ENCODE data around the gene ALOX12.
A peak's percentile ranks its signal among the peaks of the same experiment; 100 is the strongest.

ALOX12 gene

GRCh38 chr17:7021993-7022778 is 26.3 kb downstream of the ALOX12 start:
- Histone ChIP-seq H3K4ac (ENCODE audit: low read depth, low read length) (no peak overlapping the region), H3K79me1 (ENCODE audit: low read length) (no peaks in the 10 kb centered on the region), H3K79me2 (ENCODE audit: control insufficient read depth, insufficient read depth, low read length) (no peaks in the 10 kb centered on the region), H3K27me3 (ENCODE audit: insufficient read depth, low read length, poor library complexity) (no peaks in the 10 kb centered on the region), H3K23ac (ENCODE audit: low read length) (no peak overlapping the region), H3K56ac (ENCODE audit: low read length) (peak overlapping the region; percentile 73), H3K27ac (ENCODE audit: low read depth, low read length) (no peak overlapping the region), H3K18ac (ENCODE audit: low read length) (no peak overlapping the region), H4K8ac (ENCODE audit: low read depth, low read length) (no peak overlapping the region), H2BK15ac (replicated peaks; ENCODE audit: low read depth) (no peak overlapping the region), H3K9ac (ENCODE audit: low read length) (peak overlapping the region; percentile 59), H2BK5ac (ENCODE audit: low read length) (no peak overlapping the region), H3K4me3 (ENCODE audit: low read length) (peak overlapping the region; percentile 14), H4K5ac (ENCODE audit: low read length) (no peak overlapping the region), H2AK5ac (ENCODE audit: low read length) (no peak overlapping the region), H3K36me3 (ENCODE audit: control insufficient read depth, insufficient read depth, low read length) (no peaks in the 10 kb centered on the region), H3K4me1 (ENCODE audit: control insufficient read depth, low read depth, low read length) (peaks cover 5% of the 10 kb centered on the region), H2BK120ac (ENCODE audit: low read depth, low read length) (no peak overlapping the region), H3K4me2 (ENCODE audit: low read length) (peak overlapping the region; percentile 45)
- WGBS (ENCODE audit: extremely low coverage, insufficient coverage, low lambda C conversion rate), result no CpG with 5 or more reads among the region's 53 CpGs
- peak; percentile 79 for DNase-seq

GRCh38 chr17:7022781-7023571 is 27.1 kb downstream of the ALOX12 start, which contains the start of gene BCL6B:
Gene BCL6B (plus strand): TSS chr17:7023050. CDS start chr17:7023672, 622 bp downstream.
- Histone ChIP-seq H3K9ac (ENCODE audit: low read length) (peak within 1 kb of the TSS; percentile 87), H3K27ac (ENCODE audit: low read depth, low read length) (no peak within 1 kb of the TSS), H3K27me3 (ENCODE audit: insufficient read depth, low read length, poor library complexity) (no peaks in the 10 kb centered on the region), H3K79me2 (ENCODE audit: control insufficient read depth, insufficient read depth, low read length) (no peaks in the 10 kb centered on the region), H3K56ac (ENCODE audit: low read length) (peak within 1 kb of the TSS; percentile 91), H3K18ac (ENCODE audit: low read length) (no peak within 1 kb of the TSS), H3K4me1 (ENCODE audit: control insufficient read depth, low read depth, low read length) (peaks cover 5% of the 10 kb centered on the region), H2BK15ac (replicated peaks; ENCODE audit: low read depth) (no peak within 1 kb of the TSS), H4K5ac (ENCODE audit: low read length) (peak within 1 kb of the TSS; percentile 65), H2BK5ac (ENCODE audit: low read length) (no peak within 1 kb of the TSS), H3K79me1 (ENCODE audit: low read length) (no peaks in the 10 kb centered on the region), H3K23ac (ENCODE audit: low read length) (no peak within 1 kb of the TSS), H3K4ac (ENCODE audit: low read depth, low read length) (no peak within 1 kb of the TSS), H2AK5ac (ENCODE audit: low read length) (no peak within 1 kb of the TSS), H3K4me3 (ENCODE audit: low read length) (peak within 1 kb of the TSS; percentile 63), H2BK120ac (ENCODE audit: low read depth, low read length) (no peak within 1 kb of the TSS), H3K4me2 (ENCODE audit: low read length) (peak within 1 kb of the TSS; percentile 96), H4K8ac (ENCODE audit: low read depth, low read length) (no peak within 1 kb of the TSS), H3K36me3 (ENCODE audit: control insufficient read depth, insufficient read depth, low read length) (no peaks in the 10 kb centered on the region)
- WGBS (ENCODE audit: extremely low coverage, insufficient coverage, low lambda C conversion rate), result no CpG with 5 or more reads among the region's 47 CpGs
- DNase-seq, result no peak

GRCh38 chr17:7023576-7024401 is 27.9 kb downstream of the ALOX12 start:
- DNase-seq, result peak; percentile 99
- peak overlapping the region; percentile 91 for H3K56ac ChIP-seq (ENCODE audit: low read length)
- no peaks in the 10 kb centered on the region for H3K27me3 ChIP-seq (ENCODE audit: insufficient read depth, low read length, poor library complexity)

GRCh38 chr17:7024402-7024785 is 28.5 kb downstream of the ALOX12 start:
- Histone ChIP-seq H2BK15ac (replicated peaks; ENCODE audit: low read depth) (no peak overlapping the region), H3K27me3 (ENCODE audit: insufficient read depth, low read length, poor library complexity) (no peaks in the 10 kb centered on the region), H3K4me1 (ENCODE audit: control insufficient read depth, low read depth, low read length) (peaks cover 5% of the 10 kb centered on the region), H3K79me2 (ENCODE audit: control insufficient read depth, insufficient read depth, low read length) (no peaks in the 10 kb centered on the region), H3K56ac (ENCODE audit: low read length) (no peak overlapping the region), H3K4ac (ENCODE audit: low read depth, low read length) (no peak overlapping the region), H2AK5ac (ENCODE audit: low read length) (no peak overlapping the region), H4K8ac (ENCODE audit: low read depth, low read length) (no peak overlapping the region), H2BK120ac (ENCODE audit: low read depth, low read length) (no peak overlapping the region), H3K4me2 (ENCODE audit: low read length) (no peak overlapping the region), H4K5ac (ENCODE audit: low read length) (no peak overlapping the region), H3K36me3 (ENCODE audit: control insufficient read depth, insufficient read depth, low read length) (no peaks in the 10 kb centered on the region), H3K18ac (ENCODE audit: low read length) (no peak overlapping the region), H3K4me3 (ENCODE audit: low read length) (no peak overlapping the region), H3K79me1 (ENCODE audit: low read length) (no peaks in the 10 kb centered on the region), H2BK5ac (ENCODE audit: low read length) (no peak overlapping the region), H3K9ac (ENCODE audit: low read length) (no peak overlapping the region), H3K27ac (ENCODE audit: low read depth, low read length) (no peak overlapping the region), H3K23ac (ENCODE audit: low read length) (no peak overlapping the region)
- no CpG with 5 or more reads among the region's 8 CpGs for WGBS (ENCODE audit: extremely low coverage, insufficient coverage, low lambda C conversion rate)
- no peak for DNase-seq

More at GRCh38 chr17:7023576-7024401, 27.9 kb downstream of the ALOX12 start:
- no peaks in the 10 kb centered on the region for H3K79me2 ChIP-seq (ENCODE audit: control insufficient read depth, insufficient read depth, low read length)
- H4K8ac ChIP-seq (ENCODE audit: low read depth, low read length), result no peak overlapping the region
- no peak overlapping the region for H2BK15ac ChIP-seq (replicated peaks; ENCODE audit: low read depth)
- peak overlapping the region; percentile 96 for H3K4me2 ChIP-seq (ENCODE audit: low read length)
- peaks cover 5% of the 10 kb centered on the region for H3K4me1 ChIP-seq (ENCODE audit: control insufficient read depth, low read depth, low read length)
- H3K4ac ChIP-seq (ENCODE audit: low read depth, low read length), result no peak overlapping the region
- H3K36me3 ChIP-seq (ENCODE audit: control insufficient read depth, insufficient read depth, low read length), result no peaks in the 10 kb centered on the region
- no peak overlapping the region for H3K23ac ChIP-seq (ENCODE audit: low read length)
- H3K18ac ChIP-seq (ENCODE audit: low read length), result no peak overlapping the region
- H3K9ac ChIP-seq (ENCODE audit: low read length), result peak overlapping the region; percentile 87
- no CpG with 5 or more reads among the region's 51 CpGs for WGBS (ENCODE audit: extremely low coverage, insufficient coverage, low lambda C conversion rate)
- peak overlapping the region; percentile 65 for H4K5ac ChIP-seq (ENCODE audit: low read length)
- H3K27ac ChIP-seq (ENCODE audit: low read depth, low read length), result no peak overlapping the region
- no peak overlapping the region for H2BK120ac ChIP-seq (ENCODE audit: low read depth, low read length)
- H2AK5ac ChIP-seq (ENCODE audit: low read length), result no peak overlapping the region
- no peaks in the 10 kb centered on the region for H3K79me1 ChIP-seq (ENCODE audit: low read length)
- H3K4me3 ChIP-seq (ENCODE audit: low read length), result peak overlapping the region; percentile 63
- no peak overlapping the region for H2BK5ac ChIP-seq (ENCODE audit: low read length)

- H3K79me1 ChIP-seq (ENCODE audit: low read length), result no peaks in the 10 kb centered on the region
- H2BK5ac ChIP-seq (ENCODE audit: low read length), result no peak overlapping the region
- no CpG with 5 or more reads among the region's 1 CpG for WGBS (ENCODE audit: extremely low coverage, insufficient coverage, low lambda C conversion rate)
- H4K8ac ChIP-seq (ENCODE audit: low read depth, low read length), result no peak overlapping the region
- no peak overlapping the region for H3K56ac ChIP-seq (ENCODE audit: low read length)
- no peak for DNase-seq
- no peak overlapping the region for H4K5ac ChIP-seq (ENCODE audit: low read length)
- no peak overlapping the region for H2BK15ac ChIP-seq (replicated peaks; ENCODE audit: low read depth)
- no peak overlapping the region for H2BK120ac ChIP-seq (ENCODE audit: low read depth, low read length)
- H3K79me2 ChIP-seq (ENCODE audit: control insufficient read depth, insufficient read depth, low read length), result no peaks in the 10 kb centered on the region
- H3K18ac ChIP-seq (ENCODE audit: low read length), result no peak overlapping the region
- no peak overlapping the region for H3K27ac ChIP-seq (ENCODE audit: low read depth, low read length)
- H3K36me3 ChIP-seq (ENCODE audit: control insufficient read depth, insufficient read depth, low read length), result no peaks in the 10 kb centered on the region
- no peak overlapping the region for H3K9ac ChIP-seq (ENCODE audit: low read length)
- H3K27me3 ChIP-seq (ENCODE audit: insufficient read depth, low read length, poor library complexity), result no peaks in the 10 kb centered on the region
- peaks cover 4% of the 10 kb centered on the region for H3K4me1 ChIP-seq (ENCODE audit: control insufficient read depth, low read depth, low read length)
- H3K4ac ChIP-seq (ENCODE audit: low read depth, low read length), result no peak overlapping the region
- H3K4me3 ChIP-seq (ENCODE audit: low read length), result no peak overlapping the region
- no peak overlapping the region for H2AK5ac ChIP-seq (ENCODE audit: low read length)
- no peak overlapping the region for H3K23ac ChIP-seq (ENCODE audit: low read length)
- no peak overlapping the region for H3K4me2 ChIP-seq (ENCODE audit: low read length)
These were observed 29.4 kb downstream of the ALOX12 start for GRCh38 chr17:7025245-7025644.
